ENCODE measurements around the gene CTAG2. TPM values are rescaled to one million over a fixed set of nuclear protein-coding genes. Genes with fewer than 3 reads are reported as not detected.

CTAG2 gene
- total RNA-seq, 1 experiment from 2014 or later = not detected

DNA sequence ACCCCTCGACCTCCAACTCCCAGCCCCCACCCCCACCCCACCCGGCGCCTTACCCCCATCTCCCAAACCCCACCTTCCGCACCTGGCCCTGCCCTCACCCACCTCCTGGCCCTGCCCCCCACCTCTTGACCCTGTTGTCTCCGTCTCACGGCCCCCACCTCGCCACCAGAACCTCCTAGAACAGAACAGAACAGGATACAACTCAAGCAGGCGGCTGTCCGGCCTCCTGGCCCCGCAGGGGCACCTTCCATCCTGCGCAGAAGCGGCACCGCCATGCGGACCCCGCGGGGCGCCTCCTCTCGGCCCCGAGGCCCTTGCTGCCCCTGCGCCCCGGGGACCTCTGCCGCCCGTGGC lies 354 bp downstream of the CTAG2 start:
- no peak overlapping the region for H3K27ac Mint-ChIP-seq (ENCODE audit: low read depth, unreplicated experiment)
- no peak for TF ChIP-seq CTCF (IDR thresholded peaks at IDR 0.05; ENCODE audit: unreplicated experiment)
- H3K27me3 Mint-ChIP-seq (ENCODE audit: insufficient read depth, unreplicated experiment) = peaks cover 18% of the 10 kb centered on the region
- H3K4me1 Mint-ChIP-seq (ENCODE audit: insufficient read depth, unreplicated experiment) = no peaks in the 10 kb centered on the region
- no peaks in the 10 kb centered on the region for H3K9me3 Mint-ChIP-seq (ENCODE audit: unreplicated experiment)
- no peaks in the 10 kb centered on the region for H3K36me3 Mint-ChIP-seq (ENCODE audit: insufficient read depth, unreplicated experiment)
- H3K4me3 Mint-ChIP-seq (ENCODE audit: unreplicated experiment) = no peak overlapping the region
- CTCF ChIA-PET = no interaction called here
- no peak for DNase-seq (ENCODE audit: unreplicated experiment)
- POLR2A ChIA-PET = no interaction called here
- no TSS peak for BruUV-seq (replicated peaks)
- intact Hi-C loops (cut with micrococcal nuclease) = no loop called here

DNA sequence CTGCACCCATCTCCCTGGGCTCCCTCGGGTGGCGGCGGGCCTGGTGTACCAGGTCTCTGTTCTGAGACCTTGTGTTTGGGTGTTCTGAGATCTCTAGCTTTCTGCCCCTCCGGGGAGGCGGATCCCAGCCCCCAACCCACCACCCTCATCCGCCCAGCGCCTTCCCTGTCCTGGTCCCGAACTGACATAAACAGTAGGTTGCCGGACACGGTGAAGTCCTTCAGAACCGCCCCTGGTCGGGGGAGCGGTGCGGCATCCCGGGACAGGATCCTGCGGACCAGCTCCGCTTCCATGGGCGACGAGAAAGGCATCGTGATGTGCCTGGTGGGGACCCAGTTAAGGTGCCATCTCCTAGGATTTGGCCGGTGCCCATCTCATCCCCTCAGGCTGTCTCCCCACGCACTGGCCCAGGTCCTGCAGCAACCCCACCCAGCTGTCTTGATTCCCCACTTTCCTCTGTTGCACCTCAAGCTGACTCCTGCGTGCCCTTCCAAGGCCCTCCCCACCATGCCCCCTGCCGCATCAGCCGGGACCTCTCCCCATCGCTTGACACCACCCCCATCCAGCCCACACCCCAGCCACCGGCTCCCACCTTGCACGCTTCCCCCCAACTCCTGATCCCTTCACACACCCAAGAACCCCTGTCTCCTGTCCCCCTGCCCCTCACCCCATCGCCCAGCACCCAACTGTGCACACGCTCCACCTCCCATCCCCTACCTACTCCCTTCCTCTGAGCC lies 900 bp downstream of the CTAG2 start:
- BruUV-seq (replicated peaks) = no TSS peak
- ChIA-PET CTCF (no interaction called here), POLR2A (no interaction called here)
- peaks cover 18% of the 10 kb centered on the region for H3K27me3 Mint-ChIP-seq (ENCODE audit: insufficient read depth, unreplicated experiment)
- H3K36me3 Mint-ChIP-seq (ENCODE audit: insufficient read depth, unreplicated experiment) = no peaks in the 10 kb centered on the region
- DNase-seq (ENCODE audit: unreplicated experiment) = no peak
- H3K9me3 Mint-ChIP-seq (ENCODE audit: unreplicated experiment) = no peaks in the 10 kb centered on the region
- intact Hi-C loops (cut with micrococcal nuclease) = no loop called here
- H3K27ac Mint-ChIP-seq (ENCODE audit: low read depth, unreplicated experiment) = no peak overlapping the region
- H3K4me3 Mint-ChIP-seq (ENCODE audit: unreplicated experiment) = no peak overlapping the region
- no peaks in the 10 kb centered on the region for H3K4me1 Mint-ChIP-seq (ENCODE audit: insufficient read depth, unreplicated experiment)
- TF ChIP-seq CTCF (IDR thresholded peaks at IDR 0.05; ENCODE audit: unreplicated experiment) = no peak

GRCh38 chrX:154650221-154650510 lies 3.2 kb downstream of the CTAG2 start:
- no peak for TF ChIP-seq CTCF (IDR thresholded peaks at IDR 0.05; ENCODE audit: unreplicated experiment)
- Mint-ChIP-seq H3K27me3 (ENCODE audit: insufficient read depth, unreplicated experiment) (peaks cover 18% of the 10 kb centered on the region), H3K27ac (ENCODE audit: low read depth, unreplicated experiment) (no peak overlapping the region), H3K4me1 (ENCODE audit: insufficient read depth, unreplicated experiment) (no peaks in the 10 kb centered on the region), H3K4me3 (ENCODE audit: unreplicated experiment) (no peak overlapping the region), H3K9me3 (ENCODE audit: unreplicated experiment) (no peaks in the 10 kb centered on the region), H3K36me3 (ENCODE audit: insufficient read depth, unreplicated experiment) (no peaks in the 10 kb centered on the region)
- ChIA-PET CTCF (no interaction called here), POLR2A (no interaction called here)
- no TSS peak for BruUV-seq (replicated peaks)
- DNase-seq (ENCODE audit: unreplicated experiment) = no peak
- intact Hi-C loops (cut with micrococcal nuclease) = no loop called here

DNA sequence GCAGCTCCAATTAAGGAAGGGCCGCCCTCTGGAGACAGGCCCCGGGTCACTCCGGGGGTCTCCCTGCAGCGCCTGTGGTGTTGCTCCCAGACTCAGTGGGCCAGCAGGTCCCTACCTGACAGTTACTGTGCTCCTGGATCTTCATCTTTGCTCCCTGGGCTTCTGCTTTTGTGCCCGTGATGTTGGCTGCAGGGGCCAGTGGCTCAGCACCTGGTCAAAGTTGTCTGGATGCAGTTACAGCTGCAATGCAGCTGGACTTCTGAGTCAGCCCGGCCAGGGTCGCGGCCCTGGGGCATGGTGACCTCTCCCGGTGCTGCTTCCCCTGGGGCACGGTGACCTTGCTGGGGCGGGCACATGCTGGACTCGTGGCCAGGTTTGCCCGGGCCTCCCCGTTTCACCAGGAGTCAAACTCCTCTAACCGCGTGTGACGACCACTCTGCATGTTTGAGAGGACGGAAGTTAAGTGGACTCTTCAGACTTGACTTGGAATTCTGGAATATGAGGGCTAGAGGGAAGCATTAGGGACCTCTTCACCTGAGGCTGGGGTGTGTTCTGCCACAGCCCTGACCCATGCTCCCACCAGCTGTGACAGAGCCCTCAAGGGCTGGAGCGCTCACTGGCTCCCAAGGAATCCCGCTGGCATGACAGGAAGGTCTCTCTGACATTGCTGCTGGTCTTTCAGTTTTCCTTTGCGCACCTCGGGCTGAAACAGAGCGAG lies 3.7 kb downstream of the CTAG2 start:
- Mint-ChIP-seq H3K36me3 (ENCODE audit: insufficient read depth, unreplicated experiment) (no peaks in the 10 kb centered on the region), H3K4me1 (ENCODE audit: insufficient read depth, unreplicated experiment) (no peaks in the 10 kb centered on the region), H3K9me3 (ENCODE audit: unreplicated experiment) (no peaks in the 10 kb centered on the region), H3K27me3 (ENCODE audit: insufficient read depth, unreplicated experiment) (peaks cover 18% of the 10 kb centered on the region), H3K4me3 (ENCODE audit: unreplicated experiment) (no peak overlapping the region), H3K27ac (ENCODE audit: low read depth, unreplicated experiment) (no peak overlapping the region)
- TF ChIP-seq CTCF (IDR thresholded peaks at IDR 0.05; ENCODE audit: unreplicated experiment) = no peak
- CTCF ChIA-PET = no interaction called here
- intact Hi-C loops (cut with micrococcal nuclease) = no loop called here
- no peak for DNase-seq (ENCODE audit: unreplicated experiment)
- POLR2A ChIA-PET = no interaction called here
- BruUV-seq (replicated peaks) = no TSS peak
